Sigmoid colon (tissue), 7 donors: ENCODE results near the gene NRM. TPM values are rescaled to one million over a fixed set of nuclear protein-coding genes. Genes with fewer than 3 reads are reported as not detected.
"Not testable (repeated sequence)": the region's sequence is repeated elsewhere in the genome, so short reads cannot be mapped to it uniquely, and the experiment has no call there.

Source experiments
- DNase-seq: peaks from one replicate; pipeline ENCODE4 v3.0.0-alpha.2; 2019
- H3K27ac ChIP-seq, 4 donors: fragments of 200-600 bp; sonication (generic); one replicate each; pipeline ENCODE4 v1.5.1; 2016 to 2019; ENCODE audit warnings: mild to moderate bottlenecking in 1 of 4
- H3K27me3 ChIP-seq, 3 donors: fragments of 200-600 bp; sonication (generic); one replicate each; pipeline ENCODE4 v1.5.1; 2019; ENCODE audit warnings: mild to moderate bottlenecking in 1 of 3
- H3K36me3 ChIP-seq, 4 donors: fragments of 200-600 bp; sonication (generic); one replicate each; pipeline ENCODE4 v1.5.1; 2016 to 2019
- H3K4me1 ChIP-seq, 4 donors: fragments of 200-600 bp; sonication (generic); one replicate each; pipeline ENCODE4 v1.5.1; 2017 to 2019
- H3K4me3 ChIP-seq, 4 donors: fragments of 200-600 bp; sonication (generic); one replicate each; pipeline ENCODE4 v1.5.1; 2017 to 2019; ENCODE audit warnings: mild to moderate bottlenecking in 2 of 4, moderate library complexity in 1 of 4
- H3K9me3 ChIP-seq, 4 donors: fragments of 200-600 bp in 3 of 4; sonication (generic) in 3 of 4; one replicate each; pipeline versions ENCODE4 v1.5.1 to v1.6.1; 2013 to 2019
- CTCF ChIP-seq, 4 experiments: fragments of 450-650 bp in 3 of 4; fragments of 200-600 bp in 1 of 4; IDR thresholded peaks; one replicate each; pipeline ENCODE4 v1.5.1; 2016 to 2019; ENCODE audit warnings: antibody characterized with exemption in 4 of 4, mild to moderate bottlenecking in 3 of 4, moderate library complexity in 2 of 4
- EP300 ChIP-seq, 4 donors: sonication (generic); formaldehyde crosslinking; IDR thresholded peaks; one replicate each; pipeline ENCODE4 v1.6.1; 2017; ENCODE audit warnings: antibody characterized with exemption in 4 of 4
- POLR2A ChIP-seq, 2 donors: fragments of 450-650 bp; IDR thresholded peaks; one replicate each; pipeline ENCODE4 v1.6.1; 2016; ENCODE audit warnings: antibody characterized with exemption in 2 of 2, mild to moderate bottlenecking in 2 of 2, moderate library complexity in 2 of 2
- POLR2AphosphoS5 ChIP-seq, 4 donors: sonication (generic); formaldehyde crosslinking; IDR thresholded peaks; one replicate each; pipeline ENCODE4 v1.6.1; 2017; ENCODE audit warnings: antibody characterized with exemption in 4 of 4
- WGBS, 2 donors: extraction: QIAGEN DNeasy Blood & Tissue Kit; methylation state at CpG; one replicate each; pipeline ENCODE4 v1.1.7; 2013; 5-methylcytosine and 5-hydroxymethylcytosine counted together
- intact Hi-C: fragments of 100-400 bp; cut with DNase I; formaldehyde crosslinking; loops from one replicate; pipeline ENCODE4 v1.15.1; 2023
- polyA plus RNA-seq, 3 donors: library from polyadenylated mRNA; stranded (reverse); fragments of 200-250 nt; gene quantifications; one replicate each; pipeline ENCODE4 v1.2.3, GENCODE V29; 2013
- total RNA-seq, 4 donors: library from RNA; depleted of rRNA; stranded (reverse); fragments of >200 nt; gene quantifications; one replicate each; pipeline ENCODE4 v1.1.0, GENCODE V29; 2016
- donor health status: healthy with polysubstance abuse.
- donor health status: Bipolar disorder and iron deficiency.
- donor health status: healthy.

Gene NRM
- total and polyA plus RNA-seq, 7 donors = 1.8 to 13.8 (median 3.6) TPM

- H3K27me3 ChIP-seq = no peaks in the 10 kb centered on the region
- H3K9me3 ChIP-seq = no peaks in the 10 kb centered on the region
- H3K27ac ChIP-seq = peak within 1 kb of the TSS; percentile 81 to 92 (median 88)
- 0% methylated on average over 57 of the region's 57 CpGs for WGBS, 2 donors
- intact Hi-C loops = loop anchor here (2.0 to 5.0 kb wide), 2 partner anchors 54 to 185 kb away; partner anchors contain the start of gene HLA-E
- DNase-seq = peak; percentile 98
- TF ChIP-seq POLR2A (IDR thresholded peaks at IDR 0.05) (peak; percentile 6 to 61), EP300 (IDR thresholded peaks at IDR 0.05) (no peak), CTCF (IDR thresholded peaks at IDR 0.05) (peak; percentile 69 to 91 (median 78)), POLR2AphosphoS5 (IDR thresholded peaks at IDR 0.05) (peak; percentile 55 to 86 (median 82))
- H3K4me3 ChIP-seq = peak within 1 kb of the TSS; percentile 69 to 93 (median 80)
- H3K36me3 ChIP-seq = peaks cover 15 to 51% (median 40%) of the 10 kb centered on the region in 4 donors
- peaks cover 0 to 25% (median 22%) of the 10 kb centered on the region in 4 donors for H3K4me1 ChIP-seq
Observed at GRCh38 chr6:30672445-30673253, 18.1 kb downstream of the NRM start, which contains the start of gene DHX16. Gene DHX16 (minus strand): TSS chr6:30673006. CDS start chr6:30672841, 165 bp downstream.

GRCh38 chr6:30670760-30671527 lies 19.8 kb downstream of the NRM start:
- peaks cover 0 to 25% (median 22%) of the 10 kb centered on the region in 4 donors for H3K4me1 ChIP-seq
- H3K4me3 ChIP-seq = no peak overlapping the region
- DNase-seq = no peak
- H3K9me3 ChIP-seq = no peaks in the 10 kb centered on the region
- WGBS, 2 donors = 93% methylated on average over 27 of the region's 27 CpGs
- H3K27ac ChIP-seq = no peak overlapping the region
- peaks cover 1 to 51% (median 31%) of the 10 kb centered on the region in 4 donors for H3K36me3 ChIP-seq
- no peaks in the 10 kb centered on the region for H3K27me3 ChIP-seq
- TF ChIP-seq POLR2AphosphoS5 (IDR thresholded peaks at IDR 0.05) = no peak
- no peak for TF ChIP-seq CTCF (IDR thresholded peaks at IDR 0.05)
- no peak for TF ChIP-seq EP300 (IDR thresholded peaks at IDR 0.05)
- TF ChIP-seq POLR2A (IDR thresholded peaks at IDR 0.05) = no peak
- intact Hi-C loops = loop anchor here (5.0 kb wide), 1 partner anchor 184 kb away; the partner anchor contains the start of gene HLA-E

GRCh38 chr6:30666300-30666699 lies 24.5 kb downstream of the NRM start:
- intact Hi-C loops, H3K27ac ChIP-seq, DNase-seq, H3K27me3 ChIP-seq, H3K9me3 ChIP-seq, H3K4me3 ChIP-seq: not testable (repeated sequence)
- H3K36me3 ChIP-seq = peaks cover 36 to 95% (median 74%) of the 10 kb centered on the region in 4 donors
- 63 to 79% methylated on average over 2 of the region's 2 CpGs for WGBS, 2 donors
- peaks cover 0 to 11% (median 5%) of the 10 kb centered on the region in 4 donors for H3K4me1 ChIP-seq

- Histone ChIP-seq H3K4me1 (no peaks in the 10 kb centered on the region), H3K9me3 (no peaks in the 10 kb centered on the region), H3K27me3 (no peaks in the 10 kb centered on the region), H3K27ac (no peak overlapping the region), H3K36me3 (peaks cover 42 to 99% (median 73%) of the 10 kb centered on the region in 4 donors), H3K4me3 (no peak overlapping the region)
- TF ChIP-seq POLR2A (IDR thresholded peaks at IDR 0.05) = no peak
- TF ChIP-seq CTCF (IDR thresholded peaks at IDR 0.05) = no peak
- TF ChIP-seq POLR2AphosphoS5 (IDR thresholded peaks at IDR 0.05) = no peak
- TF ChIP-seq EP300 (IDR thresholded peaks at IDR 0.05) = no peak
- intact Hi-C loops = no loop called here
- 95% methylated on average over 34 of the region's 34 CpGs for WGBS, 2 donors
- no peak for DNase-seq
Observed at GRCh38 chr6:30664994-30665767, 25.6 kb downstream of the NRM start.

- H3K27me3 ChIP-seq, H3K4me3 ChIP-seq, intact Hi-C loops, DNase-seq, H3K27ac ChIP-seq, H3K9me3 ChIP-seq, H3K4me1 ChIP-seq: not testable (repeated sequence)
- peaks cover 62 to 100% (median 87%) of the 10 kb centered on the region in 4 donors for H3K36me3 ChIP-seq
- WGBS, 2 donors = 92 to 93% methylated on average over 5 of the region's 5 CpGs
Observed at GRCh38 chr6:30657922-30658321, 32.9 kb downstream of the NRM start.
